Sigmoid colon (tissue), 7 donors: ENCODE results near the gene SPATA13. TPM values are rescaled to one million over a fixed set of nuclear protein-coding genes. Genes with fewer than 3 reads are reported as not detected.

Source experiments
- DNase-seq: peaks from one replicate; pipeline ENCODE4 v3.0.0-alpha.2; 2019
- H3K27ac ChIP-seq, 4 donors: fragments of 200-600 bp; sonication (generic); one replicate each; pipeline ENCODE4 v1.5.1; 2016 to 2019; ENCODE audit warnings: mild to moderate bottlenecking in 1 of 4
- H3K27me3 ChIP-seq, 3 donors: fragments of 200-600 bp; sonication (generic); one replicate each; pipeline ENCODE4 v1.5.1; 2019; ENCODE audit warnings: mild to moderate bottlenecking in 1 of 3
- H3K36me3 ChIP-seq, 4 donors: fragments of 200-600 bp; sonication (generic); one replicate each; pipeline ENCODE4 v1.5.1; 2016 to 2019
- H3K4me1 ChIP-seq, 4 donors: fragments of 200-600 bp; sonication (generic); one replicate each; pipeline ENCODE4 v1.5.1; 2017 to 2019
- H3K4me3 ChIP-seq, 4 donors: fragments of 200-600 bp; sonication (generic); one replicate each; pipeline ENCODE4 v1.5.1; 2017 to 2019; ENCODE audit warnings: mild to moderate bottlenecking in 2 of 4, moderate library complexity in 1 of 4
- H3K9me3 ChIP-seq, 4 donors: fragments of 200-600 bp in 3 of 4; sonication (generic) in 3 of 4; one replicate each; pipeline versions ENCODE4 v1.5.1 to v1.6.1; 2013 to 2019
- CTCF ChIP-seq, 4 experiments: fragments of 450-650 bp in 3 of 4; fragments of 200-600 bp in 1 of 4; IDR thresholded peaks; one replicate each; pipeline ENCODE4 v1.5.1; 2016 to 2019; ENCODE audit warnings: antibody characterized with exemption in 4 of 4, mild to moderate bottlenecking in 3 of 4, moderate library complexity in 2 of 4
- EP300 ChIP-seq, 4 donors: sonication (generic); formaldehyde crosslinking; IDR thresholded peaks; one replicate each; pipeline ENCODE4 v1.6.1; 2017; ENCODE audit warnings: antibody characterized with exemption in 4 of 4
- POLR2A ChIP-seq, 2 donors: fragments of 450-650 bp; IDR thresholded peaks; one replicate each; pipeline ENCODE4 v1.6.1; 2016; ENCODE audit warnings: antibody characterized with exemption in 2 of 2, mild to moderate bottlenecking in 2 of 2, moderate library complexity in 2 of 2
- POLR2AphosphoS5 ChIP-seq, 4 donors: sonication (generic); formaldehyde crosslinking; IDR thresholded peaks; one replicate each; pipeline ENCODE4 v1.6.1; 2017; ENCODE audit warnings: antibody characterized with exemption in 4 of 4
- WGBS, 2 donors: extraction: QIAGEN DNeasy Blood & Tissue Kit; methylation state at CpG; one replicate each; pipeline ENCODE4 v1.1.7; 2013; 5-methylcytosine and 5-hydroxymethylcytosine counted together
- intact Hi-C: fragments of 100-400 bp; cut with DNase I; formaldehyde crosslinking; loops from one replicate; pipeline ENCODE4 v1.15.1; 2023
- polyA plus RNA-seq, 3 donors: library from polyadenylated mRNA; stranded (reverse); fragments of 200-250 nt; gene quantifications; one replicate each; pipeline ENCODE4 v1.2.3, GENCODE V29; 2013
- total RNA-seq, 4 donors: library from RNA; depleted of rRNA; stranded (reverse); fragments of >200 nt; gene quantifications; one replicate each; pipeline ENCODE4 v1.1.0, GENCODE V29; 2016
- donor health status: healthy with polysubstance abuse.
- donor health status: Bipolar disorder and iron deficiency.
- donor health status: healthy.

Gene SPATA13
- total and polyA plus RNA-seq, 7 donors = 15.6 to 29.4 (median 18.1) TPM

DNA sequence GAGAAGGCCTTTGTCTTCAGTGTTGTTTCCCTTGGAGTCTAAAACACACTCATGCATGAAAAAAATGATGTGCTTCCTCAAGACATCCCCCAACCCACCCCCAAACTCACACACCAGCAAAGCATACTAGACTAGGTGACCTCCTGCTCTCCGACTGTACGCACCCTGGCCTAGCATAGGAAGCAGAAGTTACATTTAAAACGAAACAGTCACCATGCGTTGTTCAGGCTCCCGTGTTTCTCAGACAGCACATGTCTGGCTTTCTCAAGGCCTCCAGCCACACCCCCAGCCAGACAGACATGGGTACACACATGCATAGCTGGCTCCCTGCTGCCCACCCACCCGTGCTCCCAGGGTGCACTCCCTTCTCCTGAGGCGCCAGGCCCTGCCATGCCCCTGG lies 120.2 kb downstream of the SPATA13 start:
- H3K4me1 ChIP-seq = peaks cover 0 to 29% (median 23%) of the 10 kb centered on the region in 4 donors
- intact Hi-C loops = no loop called here
- no peak for DNase-seq
- WGBS, 2 donors = 74 to 86% methylated on average over 7 of the region's 7 CpGs
- no peaks in the 10 kb centered on the region for H3K27me3 ChIP-seq
- H3K27ac ChIP-seq = peak overlapping the region in 2 of 4 donors; percentile 22 to 41
- no peaks in the 10 kb centered on the region for H3K9me3 ChIP-seq
- no peak overlapping the region for H3K4me3 ChIP-seq
- peaks cover 0 to 15% (median under 1%) of the 10 kb centered on the region in 4 donors for H3K36me3 ChIP-seq
- no peak for TF ChIP-seq POLR2A (IDR thresholded peaks at IDR 0.05)
- no peak for TF ChIP-seq POLR2AphosphoS5 (IDR thresholded peaks at IDR 0.05)
- TF ChIP-seq EP300 (IDR thresholded peaks at IDR 0.05) = no peak
- no peak for TF ChIP-seq CTCF (IDR thresholded peaks at IDR 0.05)

DNA sequence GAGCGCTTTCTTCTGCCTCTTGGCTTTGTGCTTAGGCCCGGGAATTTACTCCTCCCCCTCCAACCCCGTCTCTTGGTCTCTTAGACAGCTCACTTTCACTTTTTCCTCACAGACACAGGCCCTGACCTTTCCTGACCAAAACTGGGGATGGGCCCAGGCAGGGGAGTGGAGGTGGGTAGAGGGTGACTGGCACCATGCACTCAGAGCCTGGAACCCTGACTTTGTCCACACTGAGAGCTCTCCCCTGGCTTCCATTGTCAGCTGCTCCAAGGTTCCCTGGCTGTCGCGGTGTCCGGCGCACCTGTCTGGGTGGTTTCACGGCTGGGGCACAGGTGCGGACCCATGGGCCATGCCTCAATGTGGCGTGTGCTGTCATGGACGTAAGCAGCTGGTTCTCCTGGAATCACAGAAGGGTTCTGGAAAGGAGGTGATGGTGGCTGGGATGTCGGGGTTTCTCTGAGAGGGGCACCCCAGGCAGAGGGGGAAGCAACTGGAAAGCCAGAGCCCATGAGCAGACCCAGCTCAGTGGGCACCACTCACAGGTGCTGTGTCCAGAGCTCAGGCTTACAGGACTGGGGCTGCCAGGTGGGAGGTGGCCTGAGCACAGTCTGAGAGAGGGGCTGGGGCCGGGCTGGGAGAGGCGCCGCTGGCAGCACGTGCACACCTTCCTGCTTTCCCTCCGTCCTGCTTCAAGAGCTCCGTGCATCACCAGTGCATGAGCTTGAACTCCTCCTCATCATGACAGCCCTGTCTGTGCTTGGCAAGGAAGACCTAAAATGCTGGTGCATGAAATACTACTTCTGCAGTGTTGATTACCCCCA lies 120.9 kb downstream of the SPATA13 start:
- TF ChIP-seq POLR2AphosphoS5 (IDR thresholded peaks at IDR 0.05) = no peak
- no peak overlapping the region for H3K4me3 ChIP-seq
- WGBS, 2 donors = 93 to 94% methylated on average over 18 of the region's 18 CpGs
- peak overlapping the region in 3 of 4 donors; percentile 21 to 41 (median 22) for H3K27ac ChIP-seq
- H3K4me1 ChIP-seq = peaks cover 0 to 29% (median 23%) of the 10 kb centered on the region in 4 donors
- intact Hi-C loops = no loop called here
- H3K9me3 ChIP-seq = no peaks in the 10 kb centered on the region
- no peaks in the 10 kb centered on the region for H3K27me3 ChIP-seq
- H3K36me3 ChIP-seq = peaks cover 0 to 22% (median 3%) of the 10 kb centered on the region in 4 donors
- DNase-seq = no peak

DNA sequence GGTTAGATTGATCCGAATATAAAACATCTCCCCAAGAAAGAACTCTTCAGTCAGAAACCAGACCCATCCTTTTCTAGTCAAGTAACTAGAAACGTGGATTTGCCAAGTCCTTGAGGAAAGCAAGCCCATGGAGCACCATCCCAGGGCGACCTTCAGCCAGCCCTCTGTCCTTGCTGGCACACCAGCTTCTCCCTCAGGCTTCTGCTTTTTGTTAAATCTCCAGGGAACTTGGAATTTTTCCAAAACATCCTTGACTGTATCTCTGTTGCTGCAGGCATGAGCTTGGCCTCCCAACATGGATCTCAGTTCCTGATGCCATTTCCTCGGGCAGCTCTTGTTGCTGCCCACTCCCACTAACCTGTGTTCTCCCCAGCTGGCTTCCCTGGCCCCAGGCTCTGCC lies 121.7 kb downstream of the SPATA13 start:
- no peaks in the 10 kb centered on the region for H3K9me3 ChIP-seq
- no peak overlapping the region for H3K4me3 ChIP-seq
- intact Hi-C loops = no loop called here
- H3K27ac ChIP-seq = peak overlapping the region in 2 of 4 donors; percentile 21 to 41
- TF ChIP-seq CTCF (IDR thresholded peaks at IDR 0.05) (no peak), POLR2AphosphoS5 (IDR thresholded peaks at IDR 0.05) (peak in 1 of 4 donors; percentile 49)
- H3K4me1 ChIP-seq = peaks cover 0 to 29% (median 23%) of the 10 kb centered on the region in 4 donors
- H3K27me3 ChIP-seq = no peaks in the 10 kb centered on the region
- DNase-seq = no peak
- 83 to 90% methylated on average over 4 of the region's 4 CpGs for WGBS, 2 donors
- peaks cover 0 to 31% (median 11%) of the 10 kb centered on the region in 4 donors for H3K36me3 ChIP-seq

- H3K36me3 ChIP-seq = peaks cover 0 to 57% (median 17%) of the 10 kb centered on the region in 4 donors
These were observed 124.5 kb downstream of the SPATA13 start for GRCh38 chr13:24284889-24285565.

More at GRCh38 chr13:24284889-24285565, 124.5 kb downstream of the SPATA13 start:
- H3K27ac ChIP-seq = no peak overlapping the region
- H3K4me1 ChIP-seq = peaks cover 0 to 28% (median 23%) of the 10 kb centered on the region in 4 donors
- intact Hi-C loops = no loop called here
- WGBS, 2 donors = 92 to 93% methylated on average over 10 of the region's 10 CpGs
- TF ChIP-seq EP300 (IDR thresholded peaks at IDR 0.05) = no peak
- TF ChIP-seq CTCF (IDR thresholded peaks at IDR 0.05) = no peak
- TF ChIP-seq POLR2A (IDR thresholded peaks at IDR 0.05) = no peak
- TF ChIP-seq POLR2AphosphoS5 (IDR thresholded peaks at IDR 0.05) = no peak
- no peaks in the 10 kb centered on the region for H3K9me3 ChIP-seq
- H3K4me3 ChIP-seq = no peak overlapping the region
- DNase-seq = no peak
- H3K27me3 ChIP-seq = no peaks in the 10 kb centered on the region
